GM21737 (cell line): ENCODE measurements around the gene CDV3.
A peak's percentile ranks its signal among the peaks of the same experiment; 100 is the strongest.

Experiments used
- ATAC-seq: cut with Tn5 transposase; IDR thresholded peaks from one replicate; pipeline ENCODE4 v1.9.1; 2021; ENCODE audit warnings: mild to moderate bottlenecking, moderate library complexity; ENCODE audit not compliant: unreplicated experiment

CDV3 gene

GRCh38 chr3:133600572-133601081 is 27.1 kb downstream of the CDV3 start:
- no peak for ATAC-seq

GRCh38 chr3:133606342-133606741 is 32.9 kb downstream of the CDV3 start:
- no peak for ATAC-seq

- ATAC-seq: no peak
These were observed 33.4 kb downstream of the CDV3 start for GRCh38 chr3:133606902-133607301.

- no peak for ATAC-seq
These were observed 34.3 kb downstream of the CDV3 start for GRCh38 chr3:133607816-133608215.

- ATAC-seq: no peak
These were observed 34.9 kb downstream of the CDV3 start for GRCh38 chr3:133608388-133608787.

- ATAC-seq: no peak
These were observed 36.5 kb downstream of the CDV3 start for GRCh38 chr3:133610031-133610430.

GRCh38 chr3:133611534-133611933 is 38.0 kb downstream of the CDV3 start:
- ATAC-seq: no peak

GRCh38 chr3:133620066-133620784 is 46.7 kb downstream of the CDV3 start:
- ATAC-seq: peak; percentile 97

- ATAC-seq: no peak
These were observed 54.3 kb downstream of the CDV3 start for GRCh38 chr3:133627789-133628188.

- ATAC-seq: no peak
These were observed 55.7 kb downstream of the CDV3 start for GRCh38 chr3:133629146-133629545.

- ATAC-seq: no peak
These were observed 60.0 kb downstream of the CDV3 start for GRCh38 chr3:133633439-133633838.
